ENCODE data around the gene OAS2.

Gene OAS2

GRCh38 chr12:112936264-112936663, 42.1 kb upstream of the OAS2 start:
- in situ Hi-C loops (cut with MboI; ENCODE audit: low pct_unique_long_range_greater_than_20kb, low sequenced_read_pairs, unreplicated experiment), result no loop called here
- no peak for DNase-seq (ENCODE audit: low spot score)
- no peak for TF ChIP-seq CTCF (IDR thresholded peaks at IDR 0.05; ENCODE audit: extremely low read depth, insufficient read depth, missing control alignments)

GRCh38 chr12:112936927-112937326, 41.4 kb upstream of the OAS2 start:
- DNase-seq (ENCODE audit: low spot score), result no peak
- in situ Hi-C loops (cut with MboI; ENCODE audit: low pct_unique_long_range_greater_than_20kb, low sequenced_read_pairs, unreplicated experiment), result no loop called here

GRCh38 chr12:112937741-112938719, 40.3 kb upstream of the OAS2 start, which contains the start of gene OAS3:
OAS3 (plus strand) TSS chr12:112938474; CDS start chr12:112938531, 57 bp downstream.
- TF ChIP-seq CTCF (IDR thresholded peaks at IDR 0.05; ENCODE audit: extremely low read depth, insufficient read depth, missing control alignments), result no peak
- peak; percentile 61 for DNase-seq (ENCODE audit: low spot score)
- in situ Hi-C loops (cut with MboI; ENCODE audit: low pct_unique_long_range_greater_than_20kb, low sequenced_read_pairs, unreplicated experiment), result no loop called here

More at GRCh38 chr12:112936927-112937326, 41.4 kb upstream of the OAS2 start:
- no peak for TF ChIP-seq CTCF (IDR thresholded peaks at IDR 0.05; ENCODE audit: extremely low read depth, insufficient read depth, missing control alignments)

- in situ Hi-C loops (cut with MboI; ENCODE audit: low pct_unique_long_range_greater_than_20kb, low sequenced_read_pairs, unreplicated experiment), result no loop called here
- DNase-seq (ENCODE audit: low spot score), result no peak
- no peak for TF ChIP-seq CTCF (IDR thresholded peaks at IDR 0.05; ENCODE audit: extremely low read depth, insufficient read depth, missing control alignments)
Observed at GRCh38 chr12:112938751-112939150, 39.6 kb upstream of the OAS2 start.

- no peak for TF ChIP-seq CTCF (IDR thresholded peaks at IDR 0.05; ENCODE audit: extremely low read depth, insufficient read depth, missing control alignments)
- in situ Hi-C loops (cut with MboI; ENCODE audit: low pct_unique_long_range_greater_than_20kb, low sequenced_read_pairs, unreplicated experiment), result no loop called here
- DNase-seq (ENCODE audit: low spot score), result peak; percentile 71
Observed at GRCh38 chr12:112939761-112940381, 38.4 kb upstream of the OAS2 start.

- TF ChIP-seq CTCF (IDR thresholded peaks at IDR 0.05; ENCODE audit: extremely low read depth, insufficient read depth, missing control alignments), result no peak
- in situ Hi-C loops (cut with MboI; ENCODE audit: low pct_unique_long_range_greater_than_20kb, low sequenced_read_pairs, unreplicated experiment), result no loop called here
- no peak for DNase-seq (ENCODE audit: low spot score)
Observed at GRCh38 chr12:112941528-112942335, 36.6 kb upstream of the OAS2 start.

All from GM13977 (cell line).